ENCODE results near the gene MZB1. TPM values are rescaled to one million over a fixed set of nuclear protein-coding genes. Genes with fewer than 3 reads are reported as not detected.

The MZB1 gene
- total and polyA plus RNA-seq, 2 of the 13 experiments (the other 11 are each of a cell fraction or from before 2014, with no cell fraction given): 0.31 to 0.40 TPM

DNA sequence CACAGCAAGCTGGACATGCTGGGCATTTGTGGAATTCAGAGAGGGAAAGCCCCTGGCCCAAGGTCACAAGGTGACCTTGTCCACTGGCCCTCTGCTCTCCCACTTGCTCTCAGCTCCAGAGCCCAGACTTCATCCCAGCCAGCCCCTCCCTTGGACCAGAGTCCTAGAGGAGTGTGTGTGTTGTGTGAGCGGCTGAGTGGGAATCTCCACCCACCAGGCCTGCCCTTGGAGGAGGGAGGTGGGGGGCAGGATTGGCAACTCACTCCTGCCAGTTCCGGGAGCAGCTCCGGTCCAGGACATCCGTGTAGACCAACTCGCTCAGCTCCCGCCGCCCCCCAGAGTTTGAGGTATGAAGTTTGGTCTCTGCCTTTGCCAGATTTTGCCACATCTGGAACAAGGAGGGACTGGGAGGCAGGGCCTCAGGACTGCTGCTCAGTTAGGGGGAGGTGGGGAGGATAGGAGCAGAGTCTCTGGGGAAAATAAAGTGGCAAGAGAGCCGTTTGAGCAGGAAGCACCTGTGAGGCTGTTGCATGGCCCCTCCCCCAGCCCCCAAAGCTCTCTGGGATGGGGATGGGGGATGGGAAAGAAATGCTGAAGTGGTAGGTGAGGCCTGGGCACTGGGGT, 1.4 kb downstream of the MZB1 start (continued):
- TF ChIP-seq DR1 (CRISPR knock-in tag; IDR thresholded peaks at IDR 0.05): no peak
- TF ChIP-seq HOXD1 (CRISPR knock-in tag; IDR thresholded peaks at IDR 0.05): no peak
- TF ChIP-seq ZNF441 (CRISPR knock-in tag; IDR thresholded peaks at IDR 0.05; ENCODE audit: borderline replicate concordance): no peak; the same call in 1 of the 2 replicates
- TF ChIP-seq, protein P1, sequence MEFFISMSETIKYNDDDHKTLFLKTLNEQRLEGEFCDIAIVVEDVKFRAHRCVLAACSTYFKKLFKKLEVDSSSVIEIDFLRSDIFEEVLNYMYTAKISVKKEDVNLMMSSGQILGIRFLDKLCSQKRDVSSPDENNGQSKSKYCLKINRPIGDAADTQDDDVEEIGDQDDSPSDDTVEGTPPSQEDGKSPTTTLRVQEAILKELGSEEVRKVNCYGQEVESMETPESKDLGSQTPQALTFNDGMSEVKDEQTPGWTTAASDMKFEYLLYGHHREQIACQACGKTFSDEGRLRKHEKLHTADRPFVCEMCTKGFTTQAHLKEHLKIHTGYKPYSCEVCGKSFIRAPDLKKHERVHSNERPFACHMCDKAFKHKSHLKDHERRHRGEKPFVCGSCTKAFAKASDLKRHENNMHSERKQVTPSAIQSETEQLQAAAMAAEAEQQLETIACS (CRISPR knock-in tag; IDR thresholded peaks at IDR 0.05): no peak
- TF ChIP-seq RARA (CRISPR knock-in tag; IDR thresholded peaks at IDR 0.05): no peak
- TF ChIP-seq, protein P2, sequence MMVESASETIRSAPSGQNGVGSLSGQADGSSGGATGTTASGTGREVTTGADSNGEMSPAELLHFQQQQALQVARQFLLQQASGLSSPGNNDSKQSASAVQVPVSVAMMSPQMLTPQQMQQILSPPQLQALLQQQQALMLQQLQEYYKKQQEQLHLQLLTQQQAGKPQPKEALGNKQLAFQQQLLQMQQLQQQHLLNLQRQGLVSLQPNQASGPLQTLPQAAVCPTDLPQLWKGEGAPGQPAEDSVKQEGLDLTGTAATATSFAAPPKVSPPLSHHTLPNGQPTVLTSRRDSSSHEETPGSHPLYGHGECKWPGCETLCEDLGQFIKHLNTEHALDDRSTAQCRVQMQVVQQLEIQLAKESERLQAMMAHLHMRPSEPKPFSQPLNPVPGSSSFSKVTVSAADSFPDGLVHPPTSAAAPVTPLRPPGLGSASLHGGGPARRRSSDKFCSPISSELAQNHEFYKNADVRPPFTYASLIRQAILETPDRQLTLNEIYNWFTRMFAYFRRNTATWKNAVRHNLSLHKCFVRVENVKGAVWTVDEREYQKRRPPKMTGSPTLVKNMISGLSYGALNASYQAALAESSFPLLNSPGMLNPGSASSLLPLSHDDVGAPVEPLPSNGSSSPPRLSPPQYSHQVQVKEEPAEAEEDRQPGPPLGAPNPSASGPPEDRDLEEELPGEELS (CRISPR knock-in tag; IDR thresholded peaks at IDR 0.05): no peak
- TF ChIP-seq, protein P3, sequence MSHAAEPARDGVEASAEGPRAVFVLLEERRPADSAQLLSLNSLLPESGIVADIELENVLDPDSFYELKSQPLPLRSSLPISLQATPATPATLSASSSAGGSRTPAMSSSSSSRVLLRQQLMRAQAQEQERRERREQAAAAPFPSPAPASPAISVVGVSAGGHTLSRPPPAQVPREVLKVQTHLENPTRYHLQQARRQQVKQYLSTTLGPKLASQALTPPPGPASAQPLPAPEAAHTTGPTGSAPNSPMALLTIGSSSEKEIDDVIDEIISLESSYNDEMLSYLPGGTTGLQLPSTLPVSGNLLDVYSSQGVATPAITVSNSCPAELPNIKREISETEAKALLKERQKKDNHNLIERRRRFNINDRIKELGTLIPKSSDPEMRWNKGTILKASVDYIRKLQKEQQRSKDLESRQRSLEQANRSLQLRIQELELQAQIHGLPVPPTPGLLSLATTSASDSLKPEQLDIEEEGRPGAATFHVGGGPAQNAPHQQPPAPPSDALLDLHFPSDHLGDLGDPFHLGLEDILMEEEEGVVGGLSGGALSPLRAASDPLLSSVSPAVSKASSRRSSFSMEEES (CRISPR knock-in tag; IDR thresholded peaks at IDR 0.05): no peak
- TF ChIP-seq ZNF121 (CRISPR knock-in tag; IDR thresholded peaks at IDR 0.05): no peak
- TF ChIP-seq ZFAT (CRISPR knock-in tag; conservative IDR thresholded peaks at IDR 0.05): no peak
- TF ChIP-seq, protein P4, sequence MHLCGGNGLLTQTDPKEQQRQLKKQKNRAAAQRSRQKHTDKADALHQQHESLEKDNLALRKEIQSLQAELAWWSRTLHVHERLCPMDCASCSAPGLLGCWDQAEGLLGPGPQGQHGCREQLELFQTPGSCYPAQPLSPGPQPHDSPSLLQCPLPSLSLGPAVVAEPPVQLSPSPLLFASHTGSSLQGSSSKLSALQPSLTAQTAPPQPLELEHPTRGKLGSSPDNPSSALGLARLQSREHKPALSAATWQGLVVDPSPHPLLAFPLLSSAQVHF (CRISPR knock-in tag; IDR thresholded peaks at IDR 0.05): no peak
- TF ChIP-seq ZNF484 (CRISPR knock-in tag; IDR thresholded peaks at IDR 0.05; ENCODE audit: borderline replicate concordance, low read depth): no peak
- TF ChIP-seq, protein P5, sequence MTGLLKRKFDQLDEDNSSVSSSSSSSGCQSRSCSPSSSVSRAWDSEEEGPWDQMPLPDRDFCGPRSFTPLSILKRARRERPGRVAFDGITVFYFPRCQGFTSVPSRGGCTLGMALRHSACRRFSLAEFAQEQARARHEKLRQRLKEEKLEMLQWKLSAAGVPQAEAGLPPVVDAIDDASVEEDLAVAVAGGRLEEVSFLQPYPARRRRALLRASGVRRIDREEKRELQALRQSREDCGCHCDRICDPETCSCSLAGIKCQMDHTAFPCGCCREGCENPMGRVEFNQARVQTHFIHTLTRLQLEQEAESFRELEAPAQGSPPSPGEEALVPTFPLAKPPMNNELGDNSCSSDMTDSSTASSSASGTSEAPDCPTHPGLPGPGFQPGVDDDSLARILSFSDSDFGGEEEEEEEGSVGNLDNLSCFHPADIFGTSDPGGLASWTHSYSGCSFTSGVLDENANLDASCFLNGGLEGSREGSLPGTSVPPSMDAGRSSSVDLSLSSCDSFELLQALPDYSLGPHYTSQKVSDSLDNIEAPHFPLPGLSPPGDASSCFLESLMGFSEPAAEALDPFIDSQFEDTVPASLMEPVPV (CRISPR knock-in tag; IDR thresholded peaks at IDR 0.05): no peak
- TF ChIP-seq, protein P6, sequence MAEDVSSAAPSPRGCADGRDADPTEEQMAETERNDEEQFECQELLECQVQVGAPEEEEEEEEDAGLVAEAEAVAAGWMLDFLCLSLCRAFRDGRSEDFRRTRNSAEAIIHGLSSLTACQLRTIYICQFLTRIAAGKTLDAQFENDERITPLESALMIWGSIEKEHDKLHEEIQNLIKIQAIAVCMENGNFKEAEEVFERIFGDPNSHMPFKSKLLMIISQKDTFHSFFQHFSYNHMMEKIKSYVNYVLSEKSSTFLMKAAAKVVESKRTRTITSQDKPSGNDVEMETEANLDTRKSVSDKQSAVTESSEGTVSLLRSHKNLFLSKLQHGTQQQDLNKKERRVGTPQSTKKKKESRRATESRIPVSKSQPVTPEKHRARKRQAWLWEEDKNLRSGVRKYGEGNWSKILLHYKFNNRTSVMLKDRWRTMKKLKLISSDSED (CRISPR knock-in tag; IDR thresholded peaks at IDR 0.05): no peak
- no peak for TF ChIP-seq ZNF790 (CRISPR knock-in tag; IDR thresholded peaks at IDR 0.05; ENCODE audit: borderline replicate concordance)
- no peak for TF ChIP-seq CHD4 (IDR thresholded peaks at IDR 0.05; ENCODE audit: borderline replicate concordance, low read length)
- no peak for TF ChIP-seq ZNF10 (CRISPR knock-in tag; IDR thresholded peaks at IDR 0.05; ENCODE audit: borderline replicate concordance, low read depth)
- no peak for TF ChIP-seq JUND (CRISPR knock-in tag; IDR thresholded peaks at IDR 0.05)
- TF ChIP-seq, protein P7, sequence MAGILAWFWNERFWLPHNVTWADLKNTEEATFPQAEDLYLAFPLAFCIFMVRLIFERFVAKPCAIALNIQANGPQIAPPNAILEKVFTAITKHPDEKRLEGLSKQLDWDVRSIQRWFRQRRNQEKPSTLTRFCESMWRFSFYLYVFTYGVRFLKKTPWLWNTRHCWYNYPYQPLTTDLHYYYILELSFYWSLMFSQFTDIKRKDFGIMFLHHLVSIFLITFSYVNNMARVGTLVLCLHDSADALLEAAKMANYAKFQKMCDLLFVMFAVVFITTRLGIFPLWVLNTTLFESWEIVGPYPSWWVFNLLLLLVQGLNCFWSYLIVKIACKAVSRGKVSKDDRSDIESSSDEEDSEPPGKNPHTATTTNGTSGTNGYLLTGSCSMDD (CRISPR knock-in tag; IDR thresholded peaks at IDR 0.05): no peak
- TF ChIP-seq SATB2 (CRISPR knock-in tag; IDR thresholded peaks at IDR 0.05): no peak
- TF ChIP-seq ZNF17 (CRISPR knock-in tag; IDR thresholded peaks at IDR 0.05): no peak
- no peak for TF ChIP-seq U2AF1 (optimal IDR thresholded peaks at IDR 0.05; ENCODE audit: low read depth, low read length)
